GM13976 (cell line): ENCODE data around the gene PTPRA.

ENCODE experiments used
- DNase-seq: peaks from one replicate; pipeline ENCODE4 v3.0.0; 2012; ENCODE audit warnings: low spot score
- CTCF ChIP-seq: IDR thresholded peaks from 2 replicates; pipeline ENCODE4 v1.5.1; 2012; ENCODE audit warnings: borderline replicate concordance, mild to moderate bottlenecking; ENCODE audit not compliant: insufficient read depth; ENCODE audit errors: extremely low read depth, missing control alignments, control extremely low read depth
- in situ Hi-C: fragments of 300-500 bp; cut with MboI; formaldehyde crosslinking; loops from one replicate; pipeline ENCODE4 v1.12.0; 2022; ENCODE audit warnings: low sequenced_read_pairs, mixed read lengths, inconsistent platforms; ENCODE audit not compliant: unreplicated experiment

PTPRA gene

GRCh38 chr20:3045042-3045815 lies 171.9 kb downstream of the PTPRA start:
- in situ Hi-C loops, result no loop called here
- TF ChIP-seq CTCF, result no peak
- peak; percentile 87 for DNase-seq

- DNase-seq, result peak; percentile 97
- in situ Hi-C loops, result no loop called here
- no peak for TF ChIP-seq CTCF
Measured at GRCh38 chr20:3045816-3046676, 172.8 kb downstream of the PTPRA start, which contains the start of gene MRPS26. TSS of gene MRPS26 (plus strand) at chr20:3046052. CDS start at chr20:3046069, 17 bp downstream.

GRCh38 chr20:3046677-3047462 lies 173.6 kb downstream of the PTPRA start:
- no peak for TF ChIP-seq CTCF
- in situ Hi-C loops, result no loop called here
- peak; percentile 50 for DNase-seq

- in situ Hi-C loops, result no loop called here
- no peak for TF ChIP-seq CTCF
- DNase-seq, result no peak
Measured at GRCh38 chr20:3047486-3048419, 174.5 kb downstream of the PTPRA start.

- no peak for DNase-seq
- TF ChIP-seq CTCF, result no peak
- in situ Hi-C loops, result no loop called here
Measured at GRCh38 chr20:3051385-3052019, 178.2 kb downstream of the PTPRA start.
